Neuronal stem cell (in vitro differentiated cells): ENCODE data around the gene REV3L.

Experiments
- DNase-seq: peaks from one replicate; pipeline ENCODE4 v3.0.0-alpha.2; 2013; ENCODE audit warnings: low spot score
- H2AFZ ChIP-seq: one replicate; pipeline ENCODE4 v1.6.1; 2013; ENCODE audit warnings: mild to moderate bottlenecking, low read length, inconsistent platforms
- H2AK5ac ChIP-seq: 2 replicates; pipeline ENCODE4 v1.6.1; 2013; ENCODE audit warnings: low read depth, mild to moderate bottlenecking, inconsistent platforms, low read length, moderate library complexity, mixed read lengths
- H2BK120ac ChIP-seq: 2 replicates; pipeline ENCODE4 v1.6.1; 2013; ENCODE audit warnings: low read depth, mild to moderate bottlenecking, inconsistent platforms, low read length, moderate library complexity, mixed read lengths
- H2BK12ac ChIP-seq: one replicate; pipeline ENCODE4 v1.6.1; 2013; ENCODE audit warnings: low read length, inconsistent platforms
- H2BK15ac ChIP-seq: 2 replicates; pipeline ENCODE4 v1.6.1; 2013; ENCODE audit warnings: mild to moderate bottlenecking, low read length, inconsistent platforms, mixed read lengths
- H2BK5ac ChIP-seq: one replicate; pipeline ENCODE4 v1.6.1; 2013; ENCODE audit warnings: inconsistent platforms, mild to moderate bottlenecking, low read length, moderate library complexity
- H3K14ac ChIP-seq: one replicate; pipeline ENCODE4 v1.6.1; 2013; ENCODE audit warnings: low read length, inconsistent platforms
- H3K18ac ChIP-seq: 2 replicates; pipeline ENCODE4 v1.6.1; 2013; ENCODE audit warnings: low read length, inconsistent platforms
- H3K23ac ChIP-seq: 2 replicates; pipeline ENCODE4 v1.6.1; 2013; ENCODE audit warnings: low read depth, mild to moderate bottlenecking, mixed read lengths, low read length, inconsistent platforms; ENCODE audit not compliant: poor library complexity
- H3K27ac ChIP-seq: replicated peaks from 3 replicates; pipeline ENCODE4 v1.5.1; 2013; ENCODE audit warnings: low read length, inconsistent platforms
- H3K27me3 ChIP-seq, 3 experiments: 2 replicates each; pipeline ENCODE4 v1.6.1; 2013; ENCODE audit warnings: low read length in 3 of 3, mild to moderate bottlenecking in 2 of 3, inconsistent platforms in 1 of 3, low read depth in 1 of 3, mixed read lengths in 1 of 3, moderate library complexity in 1 of 3; ENCODE audit not compliant: control insufficient read depth in 3 of 3, insufficient read depth in 3 of 3
- H3K36me3 ChIP-seq, 2 donors: replicated peaks in 1 of 2; 2 replicates each; pipeline ENCODE4 v1.6.1; 2013; ENCODE audit warnings: low read length in 2 of 2; ENCODE audit not compliant: control insufficient read depth in 2 of 2, insufficient read depth in 2 of 2
- H3K4ac ChIP-seq: 2 replicates; pipeline ENCODE4 v1.6.1; 2013; ENCODE audit warnings: inconsistent platforms, mild to moderate bottlenecking, low read length, moderate library complexity
- H3K4me1 ChIP-seq, 2 donors: 1 replicate in 1 of 2; 2 replicates in 1 of 2; pipeline ENCODE4 v1.6.1; 2013; ENCODE audit warnings: low read length in 2 of 2, low read depth in 1 of 2; ENCODE audit not compliant: control insufficient read depth in 2 of 2, insufficient read depth in 1 of 2
- H3K4me2 ChIP-seq: one replicate; pipeline ENCODE4 v1.6.1; 2013; ENCODE audit warnings: mild to moderate bottlenecking, low read length, inconsistent platforms; ENCODE audit not compliant: insufficient read depth, poor library complexity, severe bottlenecking
- H3K4me3 ChIP-seq, 2 donors: 2 replicates each; pipeline ENCODE4 v1.5.1; 2013; ENCODE audit warnings: low read length in 2 of 2, mild to moderate bottlenecking in 2 of 2, inconsistent platforms in 1 of 2, moderate library complexity in 1 of 2
- H3K79me1 ChIP-seq: one replicate; pipeline ENCODE4 v1.6.1; 2013; ENCODE audit warnings: low read depth, mild to moderate bottlenecking, inconsistent platforms, low read length, moderate library complexity
- H3K9ac ChIP-seq: one replicate; pipeline ENCODE4 v1.6.1; 2013; ENCODE audit warnings: mild to moderate bottlenecking, low read depth, low read length, inconsistent platforms; ENCODE audit not compliant: poor library complexity
- H3K9me3 ChIP-seq, 2 donors: replicated peaks in 1 of 2; 2 replicates each; pipeline versions ENCODE3 to v1.6.1; 2013; ENCODE audit warnings: low read length in 2 of 2, mild to moderate bottlenecking in 2 of 2, inconsistent platforms in 1 of 2, low read depth in 1 of 2, mixed read lengths in 1 of 2, moderate library complexity in 1 of 2; ENCODE audit not compliant: control insufficient read depth in 2 of 2, insufficient read depth in 1 of 2
- H4K8ac ChIP-seq: one replicate; pipeline ENCODE4 v1.6.1; 2013; ENCODE audit warnings: low read depth, mild to moderate bottlenecking, inconsistent platforms, low read length, moderate library complexity
- H4K91ac ChIP-seq: one replicate; pipeline ENCODE4 v1.6.1; 2013; ENCODE audit warnings: low read length, low read depth, mild to moderate bottlenecking, inconsistent platforms; ENCODE audit not compliant: poor library complexity
- WGBS, 2 donors: extraction: QIAGEN DNeasy Blood & Tissue Kit; methylation state at CpG; one replicate each; pipeline ENCODE4 v1.1.7; 2013; ENCODE audit warnings: missing lambda C conversion rate in 2 of 2, mixed read lengths in 1 of 2; ENCODE audit not compliant: insufficient read length in 2 of 2, insufficient replicate concordance in 1 of 2; ENCODE audit errors: extremely low coverage in 2 of 2; 5-methylcytosine and 5-hydroxymethylcytosine counted together

REV3L gene

GRCh38 chr6:111406200-111406721 lies 76.8 kb downstream of the REV3L start:
- no peaks in the 10 kb centered on the region for H3K4me1 ChIP-seq
- no peak overlapping the region for H3K14ac ChIP-seq
- no peak overlapping the region for H3K4me2 ChIP-seq
- no peak overlapping the region for H2AFZ ChIP-seq
- H4K8ac ChIP-seq = no peak overlapping the region
- no CpG with 5 or more reads among the region's 3 CpGs for WGBS, 2 donors
- no peak overlapping the region for H3K4me3 ChIP-seq
- H3K9ac ChIP-seq = no peak overlapping the region
- no peak overlapping the region for H2BK5ac ChIP-seq
- H3K9me3 ChIP-seq = peaks cover 5 to 18% of the 10 kb centered on the region in 2 donors
- H4K91ac ChIP-seq = no peak overlapping the region
- no peak for DNase-seq
- H3K79me1 ChIP-seq = no peaks in the 10 kb centered on the region
- no peak overlapping the region for H3K18ac ChIP-seq
- H2BK12ac ChIP-seq = no peak overlapping the region
- H2BK120ac ChIP-seq = no peak overlapping the region
- H2AK5ac ChIP-seq = no peak overlapping the region
- no peaks in the 10 kb centered on the region for H3K27me3 ChIP-seq
- peaks cover 7 to 98% of the 10 kb centered on the region in 2 donors for H3K36me3 ChIP-seq
- no peak overlapping the region for H3K23ac ChIP-seq
- H2BK15ac ChIP-seq = no peak overlapping the region
- no peak overlapping the region for H3K27ac ChIP-seq
- no peak overlapping the region for H3K4ac ChIP-seq

GRCh38 chr6:111403388-111403787 lies 79.6 kb downstream of the REV3L start:
- no peak overlapping the region for H3K4ac ChIP-seq
- H3K14ac ChIP-seq = no peak overlapping the region
- H4K91ac ChIP-seq = no peak overlapping the region
- H3K27ac ChIP-seq = no peak overlapping the region
- H2BK120ac ChIP-seq = no peak overlapping the region
- H3K4me3 ChIP-seq = no peak overlapping the region
- no peak overlapping the region for H4K8ac ChIP-seq
- H2BK12ac ChIP-seq = no peak overlapping the region
- H2BK15ac ChIP-seq = no peak overlapping the region
- H3K18ac ChIP-seq = no peak overlapping the region
- no peak for DNase-seq
- no peak overlapping the region for H2AK5ac ChIP-seq
- H3K36me3 ChIP-seq = peaks cover 7 to 97% of the 10 kb centered on the region in 2 donors
- H3K23ac ChIP-seq = no peak overlapping the region
- no peak overlapping the region for H2AFZ ChIP-seq
- H3K4me2 ChIP-seq = no peak overlapping the region
- H3K4me1 ChIP-seq = no peaks in the 10 kb centered on the region
- no peaks in the 10 kb centered on the region for H3K79me1 ChIP-seq
- H3K27me3 ChIP-seq = no peaks in the 10 kb centered on the region
- H3K9ac ChIP-seq = no peak overlapping the region
- no peak overlapping the region for H2BK5ac ChIP-seq
- peaks cover 5 to 18% of the 10 kb centered on the region in 2 donors for H3K9me3 ChIP-seq
- no CpG with 5 or more reads among the region's 3 CpGs for WGBS, 2 donors

GRCh38 chr6:111399626-111400025 lies 83.4 kb downstream of the REV3L start:
- H2AFZ ChIP-seq = no peak overlapping the region
- H2BK120ac ChIP-seq = no peak overlapping the region
- no peaks in the 10 kb centered on the region for H3K27me3 ChIP-seq
- no peak overlapping the region for H2AK5ac ChIP-seq
- H3K23ac ChIP-seq = no peak overlapping the region
- H3K14ac ChIP-seq = no peak overlapping the region
- no peak overlapping the region for H3K18ac ChIP-seq
- no peaks in the 10 kb centered on the region for H3K79me1 ChIP-seq
- WGBS, 2 donors = no CpG with 5 or more reads among the region's 3 CpGs
- no peak overlapping the region for H2BK12ac ChIP-seq
- peaks cover 3 to 11% of the 10 kb centered on the region in 2 donors for H3K9me3 ChIP-seq
- no peaks in the 10 kb centered on the region for H3K4me1 ChIP-seq
- H2BK5ac ChIP-seq = no peak overlapping the region
- no peak overlapping the region for H3K4ac ChIP-seq
- H4K91ac ChIP-seq = no peak overlapping the region
- no peak overlapping the region for H2BK15ac ChIP-seq
- no peak overlapping the region for H3K27ac ChIP-seq
- H3K4me3 ChIP-seq = no peak overlapping the region
- peaks cover 5 to 81% of the 10 kb centered on the region in 2 donors for H3K36me3 ChIP-seq
- H3K4me2 ChIP-seq = no peak overlapping the region
- H3K9ac ChIP-seq = no peak overlapping the region
- no peak for DNase-seq
- H4K8ac ChIP-seq = no peak overlapping the region

- no peak overlapping the region for H2BK5ac ChIP-seq
- no peak for DNase-seq
- no peak overlapping the region for H3K14ac ChIP-seq
- no peak overlapping the region for H2BK120ac ChIP-seq
- no CpG with 5 or more reads among the region's 2 CpGs for WGBS, 2 donors
- H3K18ac ChIP-seq = no peak overlapping the region
- H2AFZ ChIP-seq = no peak overlapping the region
- H2BK15ac ChIP-seq = no peak overlapping the region
- no peak overlapping the region for H3K4me2 ChIP-seq
- no peak overlapping the region for H4K8ac ChIP-seq
- no peaks in the 10 kb centered on the region for H3K79me1 ChIP-seq
- no peaks in the 10 kb centered on the region for H3K4me1 ChIP-seq
- no peaks in the 10 kb centered on the region for H3K27me3 ChIP-seq
- H3K9ac ChIP-seq = no peak overlapping the region
- no peak overlapping the region for H3K4me3 ChIP-seq
- no peak overlapping the region for H4K91ac ChIP-seq
- H2AK5ac ChIP-seq = no peak overlapping the region
- no peak overlapping the region for H3K4ac ChIP-seq
- no peak overlapping the region for H3K27ac ChIP-seq
- H3K36me3 ChIP-seq = peaks cover 0 to 93% of the 10 kb centered on the region in 2 donors
- H3K23ac ChIP-seq = no peak overlapping the region
- H2BK12ac ChIP-seq = no peak overlapping the region
- H3K9me3 ChIP-seq = peaks cover 0 to 12% of the 10 kb centered on the region in 2 donors
These were observed 94.3 kb downstream of the REV3L start for GRCh38 chr6:111388681-111389080.
